Measurements from ENCODE around the gene SH2D6.

Gene SH2D6

GRCh38 chr2:85440729-85441128 is 22.2 kb downstream of the SH2D6 start:
- no peak for DNase-seq

- no peak for DNase-seq
These were observed 23.4 kb downstream of the SH2D6 start for GRCh38 chr2:85441864-85442263.

- no peak for DNase-seq
These were observed 26.2 kb downstream of the SH2D6 start for GRCh38 chr2:85444629-85445172.

- no peak for DNase-seq
These were observed 27.1 kb downstream of the SH2D6 start for GRCh38 chr2:85445316-85446295.

- DNase-seq: no peak
These were observed 28.0 kb downstream of the SH2D6 start for GRCh38 chr2:85446296-85447221.

GRCh38 chr2:85447222-85447585 is 28.7 kb downstream of the SH2D6 start:
- DNase-seq: no peak

GRCh38 chr2:85448461-85449213 is 30.1 kb downstream of the SH2D6 start:
- no peak for DNase-seq

- DNase-seq: no peak
These were observed 30.7 kb downstream of the SH2D6 start for GRCh38 chr2:85449214-85449588.

GRCh38 chr2:85452237-85452636 is 33.7 kb downstream of the SH2D6 start:
- no peak for DNase-seq

- no peak for DNase-seq
These were observed 35.1 kb downstream of the SH2D6 start for GRCh38 chr2:85453571-85453970.

- DNase-seq: no peak
These were observed 37.1 kb downstream of the SH2D6 start for GRCh38 chr2:85455552-85456090.

- no peak for DNase-seq
These were observed 38.5 kb downstream of the SH2D6 start for GRCh38 chr2:85457043-85457442.

GRCh38 chr2:85457877-85458316 is 39.4 kb downstream of the SH2D6 start:
- no peak for DNase-seq

GRCh38 chr2:85458601-85459563 is 40.4 kb downstream of the SH2D6 start:
- DNase-seq: no peak

- no peak for DNase-seq
These were observed 41.3 kb downstream of the SH2D6 start for GRCh38 chr2:85459771-85460170.

- DNase-seq: no peak
These were observed 43.8 kb downstream of the SH2D6 start for GRCh38 chr2:85462322-85462721.

GRCh38 chr2:85468096-85468703 is 49.7 kb downstream of the SH2D6 start:
- DNase-seq: no peak

GRCh38 chr2:85468704-85469349 is 50.3 kb downstream of the SH2D6 start:
- DNase-seq: no peak

GRCh38 chr2:85470850-85471800 is 52.6 kb downstream of the SH2D6 start:
- no peak for DNase-seq

Data from stimulated activated naive CD4-positive, alpha-beta T cell (primary cell).